SK-N-SH (cell line): ENCODE results near the gene CDH23.

Source experiments
- CTCF ChIP-seq: fragments of 200-600 bp; sonication (generic); IDR thresholded peaks from 2 replicates; pipeline ENCODE4 v1.6.1; 2017; ENCODE audit warnings: antibody characterized with exemption, mild to moderate bottlenecking, moderate library complexity
- ELF1 ChIP-seq: IDR thresholded peaks from 2 replicates; pipeline ENCODE4 v1.4.0; 2012

- TF ChIP-seq ELF1 (no peak), CTCF (no peak)
These were observed 448.0 kb downstream of the CDH23 start for GRCh38 chr10:71844695-71845094.
